ENCODE data around the gene SULT4A1.

The SULT4A1 gene

GRCh38 chr22:43827003-43827735, 35.1 kb downstream of the SULT4A1 start:
- no peak for DNase-seq

DNA sequence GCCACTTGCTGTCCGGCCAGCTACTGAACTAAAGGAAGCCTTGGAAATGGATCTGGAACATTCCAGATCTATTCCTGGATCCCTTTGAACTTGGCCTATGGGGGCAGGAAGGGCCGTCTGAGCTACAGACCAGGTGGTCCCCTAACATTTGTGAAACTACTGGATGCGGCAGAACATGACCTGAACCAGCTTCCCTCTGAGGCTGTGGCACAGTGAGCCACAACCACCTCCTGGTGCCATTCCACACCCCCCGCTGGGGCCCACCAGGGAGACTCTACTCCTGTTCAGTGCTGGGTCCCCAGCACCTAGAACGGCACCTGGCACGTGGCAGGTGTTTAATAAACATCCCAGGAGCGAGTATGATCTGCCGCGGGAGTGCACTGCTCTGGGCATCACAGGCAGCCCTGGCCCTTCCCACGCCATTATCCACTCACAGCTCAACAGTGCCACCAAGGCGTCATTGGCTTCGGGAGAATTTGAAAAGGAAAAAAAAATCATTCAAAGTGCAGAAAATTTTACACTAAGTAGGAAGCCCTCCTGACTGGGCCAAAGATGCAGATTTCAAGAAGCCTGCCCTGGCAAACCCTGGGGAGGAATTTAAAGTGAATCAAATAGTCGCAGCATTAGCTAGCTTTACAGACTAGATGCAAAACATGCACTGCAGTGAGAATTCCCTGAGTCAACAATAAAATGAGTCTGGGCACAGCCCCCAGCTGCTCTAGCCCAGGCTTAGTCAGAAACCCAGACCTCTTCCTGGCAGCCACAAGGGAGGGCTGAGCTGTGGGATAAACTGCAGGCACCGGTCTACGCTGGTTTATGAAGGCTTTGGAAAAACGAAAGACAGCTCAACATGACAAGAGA, 35.9 kb downstream of the SULT4A1 start:
- DNase-seq, result no peak

DNA sequence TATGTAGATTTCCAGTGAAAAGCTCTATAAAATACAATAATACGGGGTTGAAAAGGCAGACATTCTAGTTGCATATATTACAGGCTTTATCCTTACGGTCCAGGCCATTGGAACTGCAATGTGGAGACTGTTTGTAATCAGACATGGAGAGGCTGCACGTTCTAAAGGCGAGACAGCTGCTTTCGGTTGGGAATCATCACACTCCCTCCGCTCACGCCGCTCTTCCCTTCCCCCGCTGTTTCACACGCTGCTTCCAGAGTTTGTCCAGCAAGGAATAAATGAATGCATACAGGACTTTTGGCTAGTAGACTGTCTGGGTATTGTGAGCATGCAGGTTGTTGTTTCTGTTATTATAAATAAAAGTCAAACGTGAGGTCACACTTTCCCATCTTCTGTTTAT, 36.7 kb downstream of the SULT4A1 start:
- no peak for DNase-seq

DNA sequence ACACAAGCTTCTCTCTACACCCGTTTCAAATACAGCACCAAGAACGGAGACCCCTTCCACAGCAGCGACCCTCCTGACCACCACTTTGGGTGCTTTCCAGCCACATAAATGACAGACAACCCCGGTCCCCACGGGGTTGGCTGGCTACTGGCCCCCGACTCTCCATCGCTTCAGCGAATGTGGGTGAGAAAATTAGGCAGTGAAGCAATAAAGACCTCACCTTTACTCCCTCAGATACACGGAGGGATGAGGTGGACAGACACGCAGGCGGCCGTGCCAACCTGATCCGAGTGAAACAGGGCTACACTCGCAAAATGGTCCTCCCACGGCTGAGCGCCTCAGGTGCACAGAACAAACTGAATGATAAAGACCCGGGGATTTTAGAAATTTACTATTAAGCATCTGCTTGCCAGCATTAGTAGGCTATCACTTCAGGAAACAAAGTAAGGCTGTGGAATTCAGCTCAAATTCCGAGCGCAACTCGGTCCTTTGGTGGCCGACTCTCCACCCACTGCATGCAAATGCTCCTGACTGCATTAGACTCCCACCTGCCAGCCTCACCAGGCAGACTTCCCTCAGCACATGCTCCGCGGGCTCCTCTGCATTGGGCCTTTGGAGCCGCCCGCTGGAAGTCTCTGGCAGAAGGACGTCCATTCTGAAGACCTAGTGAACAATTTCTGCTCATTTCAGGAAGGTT, 37.4 kb downstream of the SULT4A1 start:
- no peak for DNase-seq

- DNase-seq, result no peak
Observed at GRCh38 chr22:43823911-43824665, 38.2 kb downstream of the SULT4A1 start.

DNA sequence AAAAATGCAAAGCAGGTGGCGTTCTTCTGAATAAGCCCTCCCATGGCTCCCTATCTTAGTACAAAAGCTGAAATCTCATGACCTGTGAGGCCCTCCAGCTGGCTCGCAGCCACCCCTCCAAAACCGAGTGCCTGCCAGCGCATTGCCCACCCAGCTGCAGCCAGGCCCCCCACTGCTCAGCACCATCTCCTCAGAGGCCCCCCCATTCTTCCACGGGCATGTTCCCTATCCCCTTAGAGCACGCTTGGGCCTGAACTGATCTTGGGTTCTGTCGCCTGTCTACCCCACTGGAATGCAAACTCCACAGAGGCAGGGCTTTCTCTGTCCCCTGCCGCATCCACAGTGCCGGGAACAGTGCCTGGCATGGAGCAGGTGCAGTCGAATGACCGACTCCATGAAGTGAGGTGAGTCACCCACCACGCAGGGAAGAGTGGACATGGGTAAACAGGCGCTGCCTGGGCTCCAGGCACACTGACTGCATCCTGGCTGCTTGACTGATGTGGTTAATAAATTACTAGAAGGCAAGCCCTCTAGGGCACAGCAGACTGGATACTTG, 38.9 kb downstream of the SULT4A1 start:
- DNase-seq, result no peak

- no peak for DNase-seq
Observed at GRCh38 chr22:43821606-43822425, 40.5 kb downstream of the SULT4A1 start.

DNA sequence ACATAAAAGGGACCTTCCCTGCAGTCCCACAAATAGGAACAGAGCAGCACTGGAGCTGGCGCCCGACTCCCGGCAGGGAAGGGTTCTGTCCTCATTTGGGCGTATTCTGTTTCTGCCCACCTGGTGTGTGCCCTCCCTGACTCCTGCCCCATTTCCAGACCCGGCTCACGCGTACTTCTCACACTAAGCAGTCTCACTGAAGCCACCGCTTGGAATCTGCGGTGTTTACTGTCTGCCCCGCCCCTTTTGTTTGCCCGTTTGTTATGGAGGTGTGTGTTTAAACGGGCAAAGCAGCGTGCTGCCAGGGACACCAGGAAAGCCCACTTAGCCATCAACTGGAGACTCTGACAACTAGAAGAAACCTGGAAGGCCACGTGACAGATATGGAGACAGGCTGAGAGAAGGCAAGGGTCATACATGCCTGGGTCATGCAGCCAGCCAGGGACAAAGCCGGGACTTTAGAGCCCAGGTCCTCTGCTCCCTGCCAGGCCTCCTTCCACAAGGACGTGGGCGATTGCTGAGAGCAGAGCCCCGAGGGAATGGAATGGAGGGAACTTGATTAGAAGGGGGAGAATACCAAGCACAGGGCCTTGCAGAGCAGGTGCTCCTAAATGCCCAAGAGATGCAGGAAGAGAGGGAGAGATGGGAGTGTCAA, 41.5 kb downstream of the SULT4A1 start:
- no peak for DNase-seq

DNA sequence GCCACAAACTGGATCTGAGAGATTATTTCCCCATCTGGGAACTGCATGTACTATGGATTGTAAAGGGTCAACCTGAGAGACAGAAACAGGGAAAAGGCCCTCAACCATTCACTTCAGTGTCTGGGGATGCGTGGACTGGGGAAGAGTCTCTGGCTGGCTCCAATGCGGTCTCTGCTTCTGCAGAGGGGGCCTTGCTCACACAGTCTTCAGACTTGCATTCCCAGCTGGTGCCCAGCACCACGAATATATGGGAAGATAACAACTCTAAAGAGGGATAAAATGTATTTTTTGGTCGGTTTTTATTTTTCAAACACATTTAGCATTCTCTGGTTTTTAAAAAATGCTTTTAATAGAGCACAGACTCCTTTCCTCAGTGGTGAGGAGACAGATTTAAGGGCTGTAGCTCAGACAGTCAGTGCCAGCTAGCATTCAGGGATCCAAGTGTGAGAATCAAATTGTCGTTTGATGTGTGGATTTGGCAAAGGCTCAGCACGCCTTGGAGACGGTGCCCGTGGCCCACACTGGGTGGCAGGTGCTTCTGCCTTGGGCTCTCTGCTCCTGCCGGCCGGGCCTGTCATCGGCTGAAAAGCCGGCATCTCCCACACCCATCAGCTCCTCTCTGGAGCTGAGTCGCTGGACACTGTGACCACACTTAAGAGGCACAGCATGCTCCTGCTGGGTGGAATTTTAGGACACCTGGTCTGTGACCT, 42.2 kb downstream of the SULT4A1 start:
- no peak for DNase-seq

DNA sequence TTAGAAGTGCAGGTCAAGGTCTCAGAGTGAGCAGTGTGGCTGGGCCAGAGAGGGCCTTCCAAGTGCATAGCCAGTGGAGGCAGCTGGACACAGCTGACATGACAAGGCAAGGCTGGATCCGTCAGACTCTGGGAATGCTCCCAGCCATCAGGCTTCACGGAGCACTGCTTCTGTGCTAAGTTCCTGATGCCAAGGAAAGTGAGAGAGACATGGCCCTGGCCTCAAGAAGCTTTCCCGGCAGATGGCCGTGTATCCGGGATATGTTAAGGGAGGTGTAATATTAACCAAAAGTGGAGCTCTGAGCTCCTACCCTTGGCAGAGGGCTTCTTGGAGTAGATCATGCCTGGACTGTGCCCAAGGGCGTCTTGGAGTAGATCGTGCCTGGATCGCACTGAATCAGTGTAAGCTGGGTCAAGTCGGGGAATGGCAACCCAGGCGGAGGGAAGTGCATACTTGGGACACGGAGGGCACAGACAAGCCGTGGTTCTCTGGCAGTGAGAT, 42.8 kb downstream of the SULT4A1 start:
- no peak for DNase-seq

DNA sequence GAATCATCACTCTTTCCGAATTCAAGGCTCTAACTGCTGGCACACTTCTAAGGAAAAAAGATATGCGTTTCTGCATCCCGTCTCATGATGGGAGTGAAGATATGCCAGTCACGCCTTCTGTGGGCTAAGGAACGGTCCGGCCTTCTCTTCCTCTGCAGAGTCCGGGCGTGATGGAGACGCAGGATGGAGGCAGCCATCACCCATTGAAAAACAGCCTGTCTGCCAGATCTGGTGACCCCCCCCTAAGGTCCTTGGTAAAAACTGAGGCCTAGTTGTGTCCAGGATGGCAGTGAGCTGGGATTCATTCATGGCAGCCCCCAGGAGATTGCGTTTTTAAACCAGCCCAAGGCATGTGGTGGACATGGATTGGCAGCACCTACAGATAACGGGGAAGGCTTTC, 43.3 kb downstream of the SULT4A1 start:
- DNase-seq, result no peak

DNA sequence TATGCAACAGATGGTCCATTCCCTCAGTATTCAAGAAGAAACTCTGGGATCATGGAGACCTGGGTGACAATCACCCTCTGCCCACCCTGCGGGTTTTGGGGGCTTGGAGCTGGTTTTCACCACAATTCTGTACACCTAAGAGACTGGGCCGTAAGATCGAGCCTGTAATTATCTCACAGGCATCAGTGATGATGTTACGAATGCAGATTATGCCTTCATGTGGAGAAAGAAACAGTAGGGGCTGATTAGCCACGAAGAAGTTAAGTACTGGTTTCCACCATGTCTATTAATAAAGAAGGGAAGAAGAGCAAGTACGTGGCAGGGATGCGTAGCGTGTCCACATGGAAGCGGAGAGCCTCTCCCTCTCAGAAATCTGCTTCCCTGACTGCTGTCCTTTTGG, 44.9 kb downstream of the SULT4A1 start:
- DNase-seq, result no peak

GRCh38 chr22:43814264-43814663, 48.0 kb downstream of the SULT4A1 start:
- DNase-seq, result no peak

GRCh38 chr22:43812890-43813289, 49.4 kb downstream of the SULT4A1 start:
- no peak for DNase-seq

GRCh38 chr22:43812149-43812842, 50.0 kb downstream of the SULT4A1 start, which contains the start of gene EFCAB6:
EFCAB6 (minus strand) TSS chr22:43812305; CDS start chr22:43782318, 29,987 bp downstream.
- peak; percentile 85 to 95 for DNase-seq

- no peak for DNase-seq
Observed at GRCh38 chr22:43811777-43812148, 50.5 kb downstream of the SULT4A1 start.

- no peak for DNase-seq
Observed at GRCh38 chr22:43802897-43803495, 59.3 kb downstream of the SULT4A1 start.

DNA sequence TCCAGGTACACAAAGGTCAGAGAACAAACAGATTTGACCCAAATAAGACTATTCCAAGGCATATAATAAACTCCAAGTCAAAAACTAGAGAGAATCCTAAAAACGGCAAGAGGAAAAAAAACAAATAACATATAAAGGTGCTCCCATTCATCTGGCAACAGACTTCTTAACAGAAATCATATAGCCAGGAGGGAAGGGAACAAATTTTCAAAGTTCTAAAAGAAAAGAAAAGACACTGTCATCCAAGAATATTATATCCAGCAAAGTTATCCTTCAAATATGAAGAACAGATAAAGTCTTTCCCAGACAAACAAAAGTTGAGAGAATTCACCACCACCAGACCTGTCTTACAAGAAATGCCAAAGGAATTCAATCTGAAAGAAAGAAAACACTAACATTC, 61.3 kb downstream of the SULT4A1 start:
- no peak for DNase-seq

DNA sequence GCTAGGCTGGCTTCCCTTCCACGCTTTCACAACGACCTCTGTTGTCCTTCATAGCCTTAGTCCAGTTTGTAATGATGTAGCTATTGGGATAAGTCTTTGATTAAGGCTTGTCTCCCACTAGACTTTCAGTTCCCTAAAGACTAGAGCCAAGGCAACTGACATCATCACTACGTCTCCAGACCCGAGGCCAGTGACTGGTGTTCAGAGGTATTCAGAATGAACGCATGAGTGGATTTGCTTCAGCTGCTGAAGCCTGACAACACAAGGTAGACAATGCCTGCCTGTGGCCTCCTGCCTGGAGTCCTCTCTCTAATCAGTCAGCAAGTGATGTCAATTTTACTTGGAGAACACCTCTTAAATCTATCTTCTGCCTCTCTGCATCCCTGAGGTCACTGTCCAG, 63.8 kb downstream of the SULT4A1 start:
- no peak for DNase-seq

Measured in NCI-H524 (cell line).